GM19452 (cell line): ENCODE results near the gene ELOVL2.
A peak's percentile ranks its signal among the peaks of the same experiment; 100 is the strongest.

Source experiments
- ATAC-seq: cut with Tn5 transposase; IDR thresholded peaks from one replicate; pipeline ENCODE4 v1.9.1; 2021; ENCODE audit not compliant: unreplicated experiment

ELOVL2 gene

GRCh38 chr6:11058406-11058805 lies 14.3 kb upstream of the ELOVL2 start:
- ATAC-seq = no peak

DNA sequence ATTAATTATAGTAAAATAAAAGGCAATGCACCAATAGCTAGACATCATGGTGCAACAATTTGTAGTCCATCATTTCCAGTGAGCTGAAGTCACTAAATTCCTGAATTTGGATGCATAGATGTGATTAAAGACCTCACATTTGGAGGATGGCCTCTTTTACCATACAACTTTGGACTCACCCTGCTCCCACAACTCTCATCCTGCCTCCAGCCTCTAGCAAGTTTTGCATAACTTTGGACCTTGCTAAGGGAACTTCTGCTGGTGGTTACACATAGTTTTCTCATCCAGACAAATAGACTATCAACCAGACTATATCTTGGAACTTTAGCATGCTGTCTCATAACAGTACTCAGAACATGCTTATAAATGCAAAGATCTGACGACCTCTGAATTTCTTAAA lies 12.8 kb upstream of the ELOVL2 start:
- ATAC-seq = no peak

DNA sequence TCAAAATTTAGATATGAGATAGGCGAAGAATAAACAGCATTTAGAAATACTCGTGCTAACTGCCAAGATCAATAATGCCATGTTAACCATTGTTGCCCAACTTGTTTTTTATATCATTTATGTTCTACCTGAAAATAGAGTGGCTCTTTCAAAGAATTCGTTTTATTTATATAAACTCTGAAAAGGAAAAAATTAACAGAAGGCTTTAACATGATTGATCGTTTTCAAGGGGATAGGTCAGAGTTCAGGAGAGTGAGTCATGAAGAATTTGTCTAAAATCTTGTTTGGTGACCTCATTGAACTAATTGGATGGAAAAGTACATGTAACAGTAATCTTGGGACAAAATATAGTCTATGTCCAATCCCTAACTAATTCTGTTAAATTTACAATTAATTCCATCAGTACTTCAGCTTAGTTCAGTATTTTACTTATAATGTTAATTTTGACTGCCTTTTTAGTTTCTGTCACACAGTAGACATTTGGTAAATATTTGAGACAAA lies 11.1 kb upstream of the ELOVL2 start:
- no peak for ATAC-seq

- ATAC-seq = no peak
Observed at GRCh38 chr6:11054722-11055121, 10.6 kb upstream of the ELOVL2 start.

DNA sequence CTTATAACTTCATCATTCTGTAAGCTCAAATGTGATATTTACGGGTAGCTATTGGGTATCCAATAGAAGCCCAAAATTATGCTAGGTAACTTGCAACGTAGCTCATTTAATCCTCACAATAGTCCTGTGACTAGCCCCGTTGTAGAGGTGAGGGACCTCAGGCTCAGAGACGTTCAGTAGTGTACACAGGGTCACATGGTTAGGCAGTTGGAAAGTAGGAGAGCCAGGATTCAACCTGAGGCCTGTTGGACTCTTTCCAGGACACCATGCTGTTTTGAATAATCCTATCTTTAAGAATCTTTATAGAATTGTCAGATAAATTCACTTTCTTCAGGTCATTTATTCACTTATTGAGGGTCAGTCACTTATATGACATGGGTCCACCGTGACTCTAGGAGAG lies 9.2 kb upstream of the ELOVL2 start:
- no peak for ATAC-seq

DNA sequence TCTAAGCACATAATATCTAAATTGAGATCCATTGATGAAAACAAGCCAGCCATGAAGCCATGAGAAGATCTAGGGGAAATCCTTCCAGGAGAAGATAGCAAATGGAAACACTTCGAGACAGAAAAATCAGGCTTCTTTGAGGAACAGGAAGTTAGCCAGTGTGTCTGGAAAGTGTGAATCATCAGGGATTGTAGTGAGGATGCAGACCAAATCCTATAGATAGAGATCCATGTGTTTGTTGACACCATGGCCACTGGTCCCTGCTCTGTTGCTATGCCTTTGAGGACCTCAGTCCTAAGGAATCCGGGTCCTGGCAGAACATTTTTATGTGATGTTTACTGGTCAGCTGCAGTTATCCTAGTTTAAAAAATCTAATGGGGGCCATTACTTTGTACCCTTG lies 6.6 kb upstream of the ELOVL2 start:
- ATAC-seq = no peak

- no peak for ATAC-seq
Observed at GRCh38 chr6:11044712-11045167, 635 bp upstream of the ELOVL2 start.

GRCh38 chr6:11043378-11043960 lies 636 bp downstream of the ELOVL2 start:
- ATAC-seq = no peak

DNA sequence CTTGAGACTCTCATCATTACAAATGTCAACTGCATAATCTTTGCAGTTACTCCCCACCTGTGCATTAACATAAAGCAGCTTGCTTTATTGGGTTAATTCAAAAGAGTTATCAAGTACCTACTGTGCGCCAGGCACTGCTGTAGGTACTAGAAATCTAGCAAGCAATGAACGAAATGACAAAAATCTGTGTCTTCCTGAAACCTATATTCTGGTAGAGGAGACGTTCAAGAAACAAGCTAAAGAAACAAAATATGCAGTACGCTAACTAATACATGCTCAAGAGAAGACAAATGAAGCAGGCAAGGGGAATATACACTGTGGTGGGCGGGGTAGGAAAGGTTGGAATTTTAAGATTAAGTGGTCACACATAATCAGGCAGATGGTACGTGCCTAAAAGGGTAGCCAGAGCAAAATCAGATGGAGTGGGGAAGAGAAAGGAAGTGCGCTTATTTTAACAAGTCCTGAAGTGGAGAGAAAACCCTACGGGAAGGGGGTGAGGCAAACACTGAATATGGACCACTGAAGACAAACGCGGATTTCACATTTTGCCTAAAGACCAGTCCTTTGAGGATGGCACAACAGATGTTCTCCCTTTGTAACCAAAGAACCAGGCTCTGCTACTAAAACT lies 1.2 kb downstream of the ELOVL2 start:
- ATAC-seq = no peak

- ATAC-seq = no peak
Observed at GRCh38 chr6:11042025-11042749, 1.9 kb downstream of the ELOVL2 start.

GRCh38 chr6:11040134-11040533 lies 4.0 kb downstream of the ELOVL2 start:
- no peak for ATAC-seq

DNA sequence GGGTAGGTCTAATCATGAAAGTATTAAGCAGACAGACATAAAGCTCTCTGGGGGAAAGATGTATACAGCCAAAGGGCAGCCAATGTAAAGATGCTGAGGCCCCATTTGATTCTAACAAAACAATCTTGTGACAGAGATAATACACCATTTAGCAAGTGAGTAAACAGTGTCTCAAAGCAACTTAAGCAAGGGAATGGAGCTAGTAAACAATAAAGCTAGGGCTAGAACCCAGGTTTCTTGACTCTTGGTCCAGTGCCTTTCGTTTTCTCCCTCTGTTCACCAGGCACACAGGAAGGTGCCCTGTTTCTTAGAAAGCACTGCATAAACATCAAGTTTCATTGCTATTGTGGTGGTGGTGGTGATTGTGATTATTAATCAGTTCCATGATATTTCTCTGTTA lies 5.1 kb downstream of the ELOVL2 start:
- ATAC-seq = no peak

DNA sequence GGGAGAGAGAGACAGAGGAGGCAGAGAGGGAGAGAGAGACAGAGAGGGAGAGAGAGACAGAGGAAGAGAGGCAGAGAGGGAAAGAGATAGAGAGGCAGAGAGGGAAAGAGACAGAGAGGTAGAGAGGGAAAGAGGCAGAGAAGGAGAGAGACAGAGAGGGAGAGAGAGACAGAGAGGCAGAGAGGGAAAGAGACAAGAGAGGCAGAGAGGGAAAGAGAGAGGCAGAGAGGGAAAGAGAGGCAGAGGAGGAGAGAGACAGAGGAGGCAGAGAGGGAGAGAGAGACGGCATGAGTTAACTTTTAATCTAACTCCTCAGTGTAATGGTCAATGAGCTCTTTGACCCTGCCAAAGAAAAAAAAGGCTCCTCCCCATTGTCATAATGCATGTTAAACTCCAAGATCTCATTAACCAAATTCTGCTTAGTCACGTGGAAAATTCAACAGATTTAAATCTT lies 7.1 kb downstream of the ELOVL2 start:
- no peak for ATAC-seq

- ATAC-seq = no peak
Observed at GRCh38 chr6:11036351-11036740, 7.8 kb downstream of the ELOVL2 start.

GRCh38 chr6:11035616-11036350 lies 8.3 kb downstream of the ELOVL2 start:
- ATAC-seq = no peak

DNA sequence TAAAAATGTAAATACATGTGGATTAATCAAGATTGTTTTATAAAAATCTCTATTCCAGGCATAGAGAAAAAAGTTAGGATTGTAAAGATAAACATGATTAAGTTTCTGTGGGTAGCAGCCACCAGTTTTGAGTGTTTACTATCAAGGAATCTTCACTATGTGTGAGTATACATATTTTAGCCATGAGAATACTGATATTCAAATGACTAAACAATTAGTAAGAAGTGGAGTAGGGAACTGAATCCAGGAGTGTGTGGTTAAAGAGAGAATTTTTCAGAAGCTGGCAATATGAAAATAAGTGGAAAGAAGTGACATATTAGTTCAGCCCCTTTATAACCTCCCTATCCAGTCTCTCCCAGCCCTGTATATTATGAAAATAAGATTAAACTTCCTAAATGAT lies 10.3 kb downstream of the ELOVL2 start:
- no peak for ATAC-seq

- no peak for ATAC-seq
Observed at GRCh38 chr6:11030904-11031303, 13.2 kb downstream of the ELOVL2 start.

DNA sequence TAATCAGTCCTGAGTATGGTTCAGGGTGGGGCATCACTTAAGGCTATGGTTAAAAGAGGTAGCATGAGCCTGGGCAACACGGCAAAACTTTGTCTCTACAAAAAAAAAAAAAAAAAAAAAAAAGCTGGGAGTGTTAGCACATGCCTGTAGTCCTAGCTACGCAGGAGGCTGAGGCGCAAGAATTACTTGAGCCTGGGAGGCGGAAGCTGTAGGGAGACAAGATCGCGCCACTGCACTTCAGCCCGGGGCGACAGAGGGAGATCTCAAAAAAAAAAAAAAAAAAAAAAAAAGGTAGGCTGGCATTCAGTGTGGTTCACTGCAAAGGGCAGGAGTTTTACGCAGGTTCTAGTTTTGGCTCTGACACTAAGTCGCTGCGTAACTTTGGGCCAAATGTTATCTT lies 15.1 kb downstream of the ELOVL2 start:
- ATAC-seq = no peak

DNA sequence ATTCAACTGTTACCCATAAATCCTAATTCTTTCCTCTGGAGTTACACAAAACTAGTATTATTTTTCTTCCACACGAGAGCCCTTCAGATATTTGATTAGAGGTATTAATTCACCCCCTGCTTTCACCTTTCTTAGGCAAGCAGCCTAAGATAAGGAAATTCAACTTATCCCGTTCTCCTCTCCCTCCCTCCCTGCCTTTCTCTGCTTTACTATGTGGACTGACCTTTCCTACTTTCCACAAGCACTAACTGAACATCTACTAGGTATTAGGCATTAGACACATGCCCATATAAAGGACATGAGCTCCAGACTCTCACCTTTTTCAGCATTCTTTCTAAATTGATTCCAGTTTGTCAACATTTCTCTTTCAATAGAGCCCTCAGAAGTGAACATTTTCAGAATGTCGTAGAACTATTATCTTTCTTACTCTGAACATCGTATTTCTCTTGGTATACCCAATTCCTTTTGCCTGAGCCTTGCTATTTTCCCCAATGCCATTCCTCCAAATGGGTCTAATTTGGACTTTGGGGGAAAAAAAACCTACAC lies 16.5 kb downstream of the ELOVL2 start:
- no peak for ATAC-seq

DNA sequence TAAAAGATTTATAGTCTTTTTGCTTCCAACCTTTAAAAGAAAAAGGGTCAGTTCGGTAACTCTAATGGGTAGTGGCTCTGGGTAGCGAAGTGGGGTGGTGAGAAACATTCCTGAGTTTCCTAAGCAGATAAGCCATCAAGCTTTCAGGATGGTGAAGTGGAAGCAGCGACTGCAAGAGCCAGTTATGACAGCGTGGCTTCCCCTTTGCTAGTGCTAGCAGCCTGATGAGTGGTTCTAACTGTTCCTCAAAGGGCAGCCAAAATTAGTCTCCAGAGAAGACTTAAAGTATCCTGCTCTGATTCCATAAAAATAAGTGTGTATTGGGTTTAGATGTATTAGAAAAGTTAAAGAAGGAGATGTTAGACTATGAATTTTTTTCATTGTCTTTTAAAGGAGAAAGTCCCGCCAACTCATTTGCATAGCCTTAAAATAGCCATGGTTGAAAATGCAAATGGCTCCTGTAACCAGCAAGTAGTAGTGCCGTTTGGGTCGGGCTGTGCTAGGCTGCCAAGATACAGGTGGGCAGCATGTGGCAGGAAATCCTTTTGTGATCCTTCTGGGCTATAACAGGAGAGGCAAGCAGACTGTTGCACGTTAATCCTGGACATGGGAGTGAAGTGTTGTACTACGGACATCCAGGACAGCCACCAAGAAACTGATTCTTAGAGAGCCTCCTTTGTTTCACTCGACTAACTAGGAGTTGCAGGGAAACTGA lies 18.0 kb downstream of the ELOVL2 start:
- ATAC-seq = peak; percentile 84

DNA sequence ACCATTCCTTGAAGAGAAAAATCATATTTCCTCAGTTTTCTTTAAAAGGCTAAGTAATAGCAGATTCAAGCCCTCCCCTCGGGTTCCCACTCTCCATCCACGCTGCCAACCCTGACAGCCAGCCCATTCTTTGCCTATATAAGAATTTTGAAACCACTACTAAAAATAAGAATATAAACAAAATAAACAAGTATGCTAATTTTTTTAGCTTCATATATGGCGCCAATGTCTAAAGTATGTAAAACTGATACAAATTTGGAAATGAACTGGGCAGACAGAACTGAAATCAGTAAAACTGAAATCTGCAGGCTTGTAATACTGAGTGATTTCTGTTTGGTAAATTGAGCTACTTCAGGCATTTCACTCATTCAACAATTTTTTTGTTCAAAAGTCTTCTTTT lies 19.0 kb downstream of the ELOVL2 start:
- ATAC-seq = no peak
